GM12878 (cell line): ENCODE data around the gene KRI1. TPM values are rescaled to one million over a fixed set of nuclear protein-coding genes. Genes with fewer than 3 reads are reported as not detected.

Experiments
- ATAC-seq: fragments of 200-7000 bp; cut with Tn5 transposase; 3 replicates; pipeline ENCODE4 v1.9.1; 2020; ENCODE audit warnings: mild to moderate bottlenecking, moderate library complexity
- BruUV-seq: library from RNA; stranded (reverse); fragments of 400-500 nt; replicated peaks from 2 replicates; lab custom pipeline; 2021; lab: Mats Ljungman, UMichigan
- CTCF ChIA-PET: fragments of 300-600 bp; sonication (Branson Sonifier 250); formaldehyde crosslinking; extraction: SDS; loops from one replicate; lab custom pipeline; 2021; ENCODE audit warnings: inconsistent platforms; lab: Yijun Ruan, JAX
- POLR2A ChIA-PET: fragments of 350-600 bp; formaldehyde crosslinking; extraction: SDS; loops from one replicate; lab custom pipeline; 2021; ENCODE audit warnings: inconsistent platforms; lab: Charles Lee
- RAD21 ChIA-PET: fragments of 300-600 bp; sonication (Branson Sonifier 250); formaldehyde crosslinking; loops from one replicate; lab custom pipeline; 2023; ENCODE audit warnings: antibody characterized with exemption; ENCODE audit not compliant: unreplicated experiment; lab: Charles Lee
- SMC1A ChIA-PET: fragments of 300-600 bp; sonication (Branson Sonifier 250); formaldehyde crosslinking; loops from one replicate; lab custom pipeline; 2023; ENCODE audit not compliant: unreplicated experiment, uncharacterized antibody; lab: Charles Lee
- DNase-seq: peaks from one replicate; pipeline ENCODE4 v3.0.0-alpha.2; 2011; ENCODE audit warnings: low read depth, low spot score
- FAIRE-seq: peaks from 3 replicates; lab custom pipeline; 2011; peaks lifted over from hg19 to GRCh38; lab: Jason Lieb, UNC
- H2AFZ ChIP-seq: 2 replicates; pipeline ENCODE4 v1.6.0; 2011; ENCODE audit warnings: low read depth, low read length, control low read depth; ENCODE audit not compliant: control insufficient read depth
- H3K27ac ChIP-seq: 2 replicates; pipeline ENCODE4 v1.5.1; 2011; ENCODE audit warnings: control low read depth; ENCODE audit not compliant: control insufficient read depth, insufficient read depth
- H3K27me3 ChIP-seq, 2 experiments: replicated peaks in 1 of 2; 2 replicates each; pipeline versions ENCODE4 v1.6.0 to v1.6.1; 2011; ENCODE audit warnings: low read length in 1 of 2; ENCODE audit not compliant: control insufficient read depth in 2 of 2, insufficient read depth in 2 of 2
- H3K36me3 ChIP-seq, 2 experiments: 2 replicates each; pipeline ENCODE4 v1.5.1; 2011; ENCODE audit warnings: low read length in 1 of 2; ENCODE audit not compliant: control insufficient read depth in 2 of 2, insufficient read depth in 2 of 2
- H3K4me1 ChIP-seq: 2 replicates; pipeline ENCODE4 v1.6.1; 2011; ENCODE audit warnings: mild to moderate bottlenecking, low read length, moderate library complexity, mixed read lengths; ENCODE audit not compliant: control insufficient read depth, insufficient read depth
- H3K4me2 ChIP-seq: 2 replicates; pipeline ENCODE4 v1.6.0; 2011; ENCODE audit warnings: control low read depth; ENCODE audit not compliant: control insufficient read depth, insufficient read depth
- H3K4me3 ChIP-seq: fragments of 200-600 bp; sonication (generic); 2 replicates; pipeline ENCODE4 v1.5.1; 2016
- H3K79me2 ChIP-seq: 2 replicates; pipeline ENCODE4 v1.6.0; 2011; ENCODE audit warnings: low read length; ENCODE audit not compliant: control insufficient read depth, insufficient read depth
- H3K9ac ChIP-seq: 2 replicates; pipeline ENCODE4 v1.8.0; 2011; ENCODE audit warnings: low read length, control low read depth, mixed read lengths; ENCODE audit not compliant: control insufficient read depth, insufficient read depth
- H3K9me3 ChIP-seq: replicated peaks from 3 replicates; pipeline ENCODE4 v1.5.1; 2011; ENCODE audit warnings: mild to moderate bottlenecking, low read length; ENCODE audit not compliant: control insufficient read depth, insufficient read depth
- H4K20me1 ChIP-seq: 2 replicates; pipeline ENCODE4 v1.6.0; 2011; ENCODE audit not compliant: control insufficient read depth, insufficient read depth
- JUNB ChIP-seq: IDR thresholded peaks from 2 replicates; pipeline ENCODE4 v1.6.1; 2016; ENCODE audit warnings: antibody characterized with exemption, mild to moderate bottlenecking
- PAX8 ChIP-seq: fragments of 450-650 bp; IDR thresholded peaks from 2 replicates; pipeline ENCODE4 v1.6.1; 2017; ENCODE audit warnings: mild to moderate bottlenecking, moderate library complexity
- POLR2A ChIP-seq: IDR thresholded peaks from 2 replicates; pipeline ENCODE4 v1.6.1; 2011; ENCODE audit warnings: low read depth, mild to moderate bottlenecking, low read length
- POU2F2 ChIP-seq: IDR thresholded peaks from 3 replicates; pipeline ENCODE4 v1.6.1; 2011; ENCODE audit warnings: low read depth, mild to moderate bottlenecking, low read length, borderline replicate concordance
- RELA ChIP-seq: fragments of 450-650 bp; IDR thresholded peaks from 2 replicates; pipeline ENCODE4 v1.8.0; 2014; ENCODE audit warnings: borderline replicate concordance; ENCODE audit not compliant: partially characterized antibody
- SMC3 ChIP-seq: IDR thresholded peaks from 2 replicates; pipeline ENCODE4 v1.6.1; 2011; ENCODE audit warnings: low read length, improper control_type of control experiment, borderline replicate concordance
- STAT3 ChIP-seq: IDR thresholded peaks from 2 replicates; pipeline ENCODE4 v1.6.1; 2011; ENCODE audit warnings: low read depth, low read length, improper control_type of control experiment
- ZNF207 ChIP-seq: fragments of 450-650 bp; IDR thresholded peaks from 2 replicates; pipeline ENCODE4 v1.6.1; 2014; ENCODE audit warnings: antibody characterized with exemption, mild to moderate bottlenecking, borderline replicate concordance
- ZZZ3 ChIP-seq: IDR thresholded peaks from 2 replicates; pipeline ENCODE4 v1.6.1; 2011; ENCODE audit warnings: low read depth; ENCODE audit not compliant: control insufficient read depth, insufficient read length
- WGBS: methylation state at CpG from one replicate; pipeline ENCODE4 v1.1.6; 2016; ENCODE audit warnings: low lambda C conversion rate; ENCODE audit not compliant: insufficient replicate concordance, insufficient coverage; ENCODE audit errors: missing lambda C conversion rate; 5-methylcytosine and 5-hydroxymethylcytosine counted together
- in situ Hi-C: fragments of 300-500 bp; cut with MboI; formaldehyde crosslinking; loops from 9 replicates; pipeline ENCODE4 v1.14.3; 2018; ENCODE audit warnings: mixed read lengths
- intact Hi-C: fragments of 100-400 bp; cut with micrococcal nuclease; formaldehyde crosslinking; loops from one replicate; pipeline ENCODE4 v1.14.2; 2022; ENCODE audit not compliant: unreplicated experiment
- polyA plus RNA-seq, 11 experiments: library from polyadenylated mRNA; depleted of rRNA in 4 of 11; unstranded in 6 of 11; stranded (reverse) in 5 of 11; fragments of >200 nt; fragmentation: Nextera tagmentation in 4 of 11; fragmentation: Illumina TruSeq in 1 of 11; extraction: Ambion mirVana in 4 of 11; extraction: Trizol in 1 of 11; gene quantifications; 1 replicate in 1 of 11; 2 replicates in 10 of 11; pipeline versions ENCODE4 v1.2.1 to v1.2.3, GENCODE V29; 2011 to 2016; ENCODE audit warnings: inconsistent platforms in 2 of 11, missing spikeins in 2 of 11, low read depth in 1 of 11
- total RNA-seq, 4 experiments: library from RNA; depleted of rRNA in 3 of 4; stranded (reverse); fragments of >200 nt in 3 of 4; fragmentation: Illumina TruSeq in 1 of 4; extraction: Trizol in 1 of 4; gene quantifications; 2 replicates each; pipeline versions ENCODE4 v1.2.1 to v1.2.3, GENCODE V29; 2013 to 2021
- TF ChIP-seq, protein P1 (sequence below): IDR thresholded peaks from 2 replicates; pipeline ENCODE4 v1.6.1; 2012; ENCODE audit warnings: low read length, inconsistent platforms
- TF ChIP-seq, protein P2 (sequence below): IDR thresholded peaks from 2 replicates; pipeline ENCODE4 v1.6.1; 2011; ENCODE audit warnings: low read depth, low read length, improper control_type of control experiment, borderline replicate concordance
- TF ChIP-seq, protein P3 (sequence below): IDR thresholded peaks from 2 replicates; pipeline ENCODE4 v1.6.1; 2011; ENCODE audit warnings: mild to moderate bottlenecking, low read depth, low read length, moderate library complexity; ENCODE audit not compliant: insufficient replicate concordance

The KRI1 gene
- total and polyA plus RNA-seq, 10 of the 15 experiments (the other 5 are each of a cell fraction or from before 2014, with no cell fraction given), result 0.98 to 42.5 (median 24.7) TPM

DNA sequence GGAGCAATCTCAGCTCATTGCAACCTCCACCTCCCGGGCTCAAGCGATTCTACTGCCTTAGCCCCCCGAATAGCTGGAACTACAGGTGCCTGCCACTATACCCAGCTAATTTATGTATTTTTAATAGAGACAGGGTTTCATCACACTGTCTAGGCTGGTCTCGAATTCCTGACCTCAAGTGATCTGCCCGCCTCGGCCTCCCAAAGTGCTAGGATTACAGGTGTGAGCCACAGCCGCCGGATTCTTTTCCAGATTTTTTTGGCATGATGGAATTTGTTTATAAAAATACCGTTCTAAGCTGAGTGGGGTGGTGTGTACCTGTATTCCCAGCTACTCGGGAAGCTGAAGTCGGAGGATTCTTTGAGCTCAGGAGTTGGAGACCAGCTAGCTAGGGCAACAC is 28.1 kb downstream of the KRI1 start:
- ChIA-PET CTCF (interaction anchor here (0.6 to 1.0 kb wide), 4 partner anchors 14 to 341 kb away, joined by 3 read pairs; no protein-coding TSS in a partner anchor), SMC1A (interaction anchor here (0.7 to 1.2 kb wide), 3 partner anchors 30 to 56 kb away, joined by 3 read pairs; no protein-coding TSS in a partner anchor), POLR2A (interaction anchor here (0.7 kb wide), 1 partner anchor 31 kb away, joined by 3 read pairs; the partner anchor contains the start of gene CDKN2D), RAD21 (interaction anchor here (0.8 kb wide), 1 partner anchor 54 kb away, joined by 3 read pairs; no protein-coding TSS in a partner anchor)
- no TSS peak for BruUV-seq
- Histone ChIP-seq H3K4me2 (no peak overlapping the region), H3K9me3 (no peaks in the 10 kb centered on the region; the same call in 2 of the 3 replicates), H3K79me2 (no peaks in the 10 kb centered on the region), H3K4me1 (no peaks in the 10 kb centered on the region), H3K27ac (no peak overlapping the region), H3K4me3 (no peak overlapping the region), H3K27me3 (peaks cover 0 to 4% of the 10 kb centered on the region in 2 experiments; a peak in 1 of 4 replicates), H2AFZ (no peak overlapping the region), H3K9ac (no peak overlapping the region), H4K20me1 (no peaks in the 10 kb centered on the region), H3K36me3 (no peaks in the 10 kb centered on the region)
- 57% methylated on average over 11 of the region's 11 CpGs for WGBS
- in situ Hi-C loops, result no loop called here
- DNase-seq (no peak), FAIRE-seq (no peak), ATAC-seq (no peak)
- intact Hi-C loops, result no loop called here
- TF ChIP-seq, protein P1, sequence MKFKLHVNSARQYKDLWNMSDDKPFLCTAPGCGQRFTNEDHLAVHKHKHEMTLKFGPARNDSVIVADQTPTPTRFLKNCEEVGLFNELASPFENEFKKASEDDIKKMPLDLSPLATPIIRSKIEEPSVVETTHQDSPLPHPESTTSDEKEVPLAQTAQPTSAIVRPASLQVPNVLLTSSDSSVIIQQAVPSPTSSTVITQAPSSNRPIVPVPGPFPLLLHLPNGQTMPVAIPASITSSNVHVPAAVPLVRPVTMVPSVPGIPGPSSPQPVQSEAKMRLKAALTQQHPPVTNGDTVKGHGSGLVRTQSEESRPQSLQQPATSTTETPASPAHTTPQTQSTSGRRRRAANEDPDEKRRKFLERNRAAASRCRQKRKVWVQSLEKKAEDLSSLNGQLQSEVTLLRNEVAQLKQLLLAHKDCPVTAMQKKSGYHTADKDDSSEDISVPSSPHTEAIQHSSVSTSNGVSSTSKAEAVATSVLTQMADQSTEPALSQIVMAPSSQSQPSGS, result no peak
- TF ChIP-seq ZZZ3, result no peak
- TF ChIP-seq POU2F2, result no peak
- TF ChIP-seq, protein P2, sequence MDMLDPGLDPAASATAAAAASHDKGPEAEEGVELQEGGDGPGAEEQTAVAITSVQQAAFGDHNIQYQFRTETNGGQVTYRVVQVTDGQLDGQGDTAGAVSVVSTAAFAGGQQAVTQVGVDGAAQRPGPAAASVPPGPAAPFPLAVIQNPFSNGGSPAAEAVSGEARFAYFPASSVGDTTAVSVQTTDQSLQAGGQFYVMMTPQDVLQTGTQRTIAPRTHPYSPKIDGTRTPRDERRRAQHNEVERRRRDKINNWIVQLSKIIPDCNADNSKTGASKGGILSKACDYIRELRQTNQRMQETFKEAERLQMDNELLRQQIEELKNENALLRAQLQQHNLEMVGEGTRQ, result no peak
- TF ChIP-seq STAT3, result no peak
- no peak for TF ChIP-seq JUNB
- TF ChIP-seq, protein P3, sequence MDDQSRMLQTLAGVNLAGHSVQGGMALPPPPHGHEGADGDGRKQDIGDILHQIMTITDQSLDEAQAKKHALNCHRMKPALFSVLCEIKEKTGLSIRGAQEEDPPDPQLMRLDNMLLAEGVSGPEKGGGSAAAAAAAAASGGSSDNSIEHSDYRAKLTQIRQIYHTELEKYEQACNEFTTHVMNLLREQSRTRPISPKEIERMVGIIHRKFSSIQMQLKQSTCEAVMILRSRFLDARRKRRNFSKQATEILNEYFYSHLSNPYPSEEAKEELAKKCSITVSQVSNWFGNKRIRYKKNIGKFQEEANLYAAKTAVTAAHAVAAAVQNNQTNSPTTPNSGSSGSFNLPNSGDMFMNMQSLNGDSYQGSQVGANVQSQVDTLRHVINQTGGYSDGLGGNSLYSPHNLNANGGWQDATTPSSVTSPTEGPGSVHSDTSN, result no peak
- no peak for TF ChIP-seq SMC3
- TF ChIP-seq PAX8, result no peak
- TF ChIP-seq ZNF207, result no peak
- no peak for TF ChIP-seq POLR2A
- no peak for TF ChIP-seq RELA
